ENCODE data around the gene CXCR4.

DNA sequence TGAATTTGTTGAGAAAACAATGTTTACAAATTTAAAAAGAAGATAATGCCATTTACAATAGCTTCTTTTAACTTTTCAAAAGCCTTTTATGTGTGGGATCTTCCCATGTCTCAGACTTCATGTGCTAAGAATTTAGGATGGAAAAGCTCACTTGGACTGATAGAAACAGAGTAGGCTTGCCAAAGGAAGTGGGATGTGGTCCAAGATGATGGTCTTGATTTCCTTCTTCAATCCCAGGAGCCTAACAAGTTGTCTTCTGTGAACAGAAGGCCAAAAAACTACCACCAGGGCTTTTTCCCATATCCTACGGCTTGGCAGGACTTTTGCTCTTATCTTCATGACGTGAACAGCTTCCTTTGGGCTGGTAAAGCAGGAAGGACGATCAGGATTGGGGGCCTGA is 9.5 kb downstream of the CXCR4 start:
- no peak for TF ChIP-seq CTCF (conservative IDR thresholded peaks at IDR 0.05 in 1 of 2, IDR thresholded peaks at IDR 0.05 in 1 of 2; ENCODE audit: extremely low read depth in 1 of 2, insufficient read depth in 1 of 2, low read depth in 1 of 2, low read length in 2 of 2)
- TF ChIP-seq EZH2 (IDR thresholded peaks at IDR 0.05; ENCODE audit: borderline replicate concordance, low read length) = no peak
